Naive B cell (primary cell): ENCODE measurements around the gene HNF1B. TPM values are rescaled to one million over a fixed set of nuclear protein-coding genes. Genes with fewer than 3 reads are reported as not detected.

Experiments used
- ATAC-seq, 2 donors: fragments of 150-1000 bp; cut with Tn5 transposase; 2 replicates each; pipeline ENCODE4 v1.10.0; 2021; ENCODE audit warnings: low read depth in 2 of 2, mild to moderate bottlenecking in 2 of 2, moderate library complexity in 2 of 2
- DNase-seq: peaks from one replicate; pipeline ENCODE4 v3.0.0; 2022
- H3K27ac Mint-ChIP-seq, 6 donors: one replicate each; pipeline ENCODE4 v1.8.0; 2020 to 2022; ENCODE audit warnings: mild to moderate bottlenecking in 6 of 6, mixed read lengths in 6 of 6, moderate library complexity in 5 of 6, inconsistent platforms in 2 of 6
- H3K27me3 Mint-ChIP-seq, 3 donors: one replicate each; pipeline ENCODE4 v1.8.0; 2021 to 2022; ENCODE audit warnings: mixed read lengths in 3 of 3, mild to moderate bottlenecking in 1 of 3
- H3K36me3 Mint-ChIP-seq, 2 donors: one replicate each; pipeline ENCODE4 v1.8.0; 2020 to 2022; ENCODE audit warnings: mixed read lengths in 2 of 2, inconsistent platforms in 1 of 2, mild to moderate bottlenecking in 1 of 2
- H3K4me1 Mint-ChIP-seq, 3 donors: one replicate each; pipeline ENCODE4 v1.8.0; 2020 to 2022; ENCODE audit warnings: mixed read lengths in 3 of 3, inconsistent platforms in 1 of 3, mild to moderate bottlenecking in 1 of 3, moderate library complexity in 1 of 3
- H3K4me3 Mint-ChIP-seq, 8 donors: one replicate each; pipeline ENCODE4 v1.8.0; 2020 to 2022; ENCODE audit warnings: mild to moderate bottlenecking in 8 of 8, mixed read lengths in 8 of 8, moderate library complexity in 8 of 8, inconsistent platforms in 2 of 8
- H3K9me3 Mint-ChIP-seq, 7 donors: one replicate each; pipeline ENCODE4 v1.8.0; 2020 to 2022; ENCODE audit warnings: mixed read lengths in 7 of 7, mild to moderate bottlenecking in 5 of 7, inconsistent platforms in 2 of 7, moderate library complexity in 1 of 7
- polyA plus RNA-seq, 6 donors: library from polyadenylated mRNA; unstranded; fragments of 300-500 nt; fragmentation: Illumina TruSeq; gene quantifications; one replicate each; pipeline ENCODE4 v1.2.3, GENCODE V29; 2021; ENCODE audit warnings: low read depth in 6 of 6

HNF1B gene
- polyA plus RNA-seq, 6 donors from 2014 or later, result 0.09 TPM; not detected in 5

DNA sequence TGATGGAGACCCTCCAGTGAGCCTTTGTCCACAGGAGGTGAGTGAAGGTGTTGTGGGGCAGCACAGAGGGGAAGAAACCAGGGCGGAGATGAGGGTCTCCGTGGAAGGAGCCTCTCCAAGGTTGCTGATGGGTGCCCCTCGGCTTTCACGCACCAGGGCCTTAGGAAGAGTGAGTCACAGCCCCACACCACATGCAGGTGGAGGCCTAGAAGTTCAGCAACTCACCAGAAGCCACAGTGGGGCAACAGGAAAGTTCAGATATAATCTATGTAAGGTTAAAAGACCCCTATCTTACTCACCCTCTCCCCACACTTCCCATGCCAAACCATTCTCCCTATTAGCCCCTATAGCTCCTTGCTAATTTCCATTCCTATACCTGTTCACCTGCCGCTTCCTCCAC, 9.5 kb upstream of the HNF1B start:
- H3K36me3 Mint-ChIP-seq, result peaks cover 0 to 5% of the 10 kb centered on the region in 2 donors
- no peaks in the 10 kb centered on the region for H3K9me3 Mint-ChIP-seq
- ATAC-seq, result no peak
- no peaks in the 10 kb centered on the region for H3K4me1 Mint-ChIP-seq
- H3K4me3 Mint-ChIP-seq, result no peak overlapping the region
- DNase-seq, result no peak
- H3K27ac Mint-ChIP-seq, result no peak overlapping the region
- H3K27me3 Mint-ChIP-seq, result peaks cover 32 to 42% (median 37%) of the 10 kb centered on the region in 3 donors

- Mint-ChIP-seq H3K36me3 (no peaks in the 10 kb centered on the region), H3K9me3 (no peaks in the 10 kb centered on the region), H3K4me3 (no peak overlapping the region), H3K4me1 (no peaks in the 10 kb centered on the region), H3K27ac (no peak overlapping the region), H3K27me3 (peaks cover 34 to 37% (median 37%) of the 10 kb centered on the region in 3 donors)
- ATAC-seq (no peak), DNase-seq (no peak)
These were observed 7.6 kb upstream of the HNF1B start for GRCh38 chr17:37752482-37752881.

GRCh38 chr17:37750768-37751475, 6.1 kb upstream of the HNF1B start:
- Mint-ChIP-seq H3K9me3 (no peaks in the 10 kb centered on the region), H3K4me3 (peak overlapping the region in 1 of 8 donors; percentile 59), H3K27me3 (peaks cover 43 to 47% (median 46%) of the 10 kb centered on the region in 3 donors), H3K36me3 (no peaks in the 10 kb centered on the region), H3K4me1 (peaks cover 0 to 9% (median 6%) of the 10 kb centered on the region in 3 donors), H3K27ac (no peak overlapping the region)
- ATAC-seq, result no peak
- DNase-seq, result no peak

DNA sequence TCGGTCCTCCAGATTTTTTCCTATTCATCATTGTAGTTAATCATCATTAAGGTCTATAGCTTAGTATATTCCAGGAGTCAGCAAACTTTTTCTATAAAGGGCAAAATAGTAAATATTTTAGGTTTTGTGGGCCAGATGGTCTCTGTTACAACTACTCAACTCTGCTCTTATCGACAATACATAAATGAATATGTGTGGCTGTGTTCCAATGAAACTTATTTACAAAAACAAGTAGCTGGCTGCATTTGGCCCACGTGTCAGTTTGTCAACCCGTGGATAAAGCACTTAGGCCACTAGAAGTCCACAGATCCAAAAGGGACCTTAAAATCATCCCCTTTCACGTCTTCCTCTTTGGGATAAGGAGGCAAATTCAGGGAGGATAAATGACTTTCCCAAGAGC, 5.4 kb upstream of the HNF1B start:
- H3K9me3 Mint-ChIP-seq, result no peaks in the 10 kb centered on the region
- H3K36me3 Mint-ChIP-seq, result no peaks in the 10 kb centered on the region
- H3K27me3 Mint-ChIP-seq, result peaks cover 40 to 48% (median 47%) of the 10 kb centered on the region in 3 donors
- H3K4me1 Mint-ChIP-seq, result peaks cover 5 to 13% (median 12%) of the 10 kb centered on the region in 3 donors
- no peak overlapping the region for H3K4me3 Mint-ChIP-seq
- no peak overlapping the region for H3K27ac Mint-ChIP-seq
- DNase-seq, result no peak
- ATAC-seq, result no peak

DNA sequence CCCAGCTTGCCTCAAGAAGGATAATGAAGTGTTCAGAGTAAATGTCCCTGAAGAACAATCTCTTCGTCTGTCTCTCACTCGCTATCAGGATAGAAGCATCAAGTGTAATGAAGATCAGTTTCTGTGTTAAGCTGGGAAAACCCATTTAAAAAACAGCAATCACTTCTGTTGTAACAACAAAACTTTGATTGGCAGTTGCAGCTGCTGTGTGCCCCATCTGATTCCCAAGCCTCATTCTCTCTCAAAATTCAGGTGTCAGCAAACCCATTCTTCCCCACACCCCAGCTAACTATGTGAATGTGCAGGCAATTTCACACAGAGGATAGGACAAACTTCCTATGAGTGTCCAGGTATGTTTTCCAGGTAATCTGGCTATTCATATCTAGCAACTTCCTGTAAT, 2.4 kb upstream of the HNF1B start:
- Mint-ChIP-seq H3K27ac (no peak overlapping the region), H3K4me3 (no peak overlapping the region), H3K36me3 (no peaks in the 10 kb centered on the region), H3K27me3 (peaks cover 49 to 68% (median 61%) of the 10 kb centered on the region in 3 donors), H3K4me1 (peaks cover 28 to 32% (median 32%) of the 10 kb centered on the region in 3 donors), H3K9me3 (no peaks in the 10 kb centered on the region)
- ATAC-seq, result no peak
- no peak for DNase-seq

GRCh38 chr17:37746617-37747016, 1.8 kb upstream of the HNF1B start:
- Mint-ChIP-seq H3K27me3 (peaks cover 45 to 71% (median 63%) of the 10 kb centered on the region in 3 donors), H3K4me1 (peaks cover 31 to 38% (median 34%) of the 10 kb centered on the region in 3 donors), H3K27ac (no peak overlapping the region), H3K9me3 (no peaks in the 10 kb centered on the region), H3K36me3 (no peaks in the 10 kb centered on the region), H3K4me3 (peak overlapping the region in 1 of 8 donors; percentile 48)
- ATAC-seq, result no peak
- DNase-seq, result no peak

DNA sequence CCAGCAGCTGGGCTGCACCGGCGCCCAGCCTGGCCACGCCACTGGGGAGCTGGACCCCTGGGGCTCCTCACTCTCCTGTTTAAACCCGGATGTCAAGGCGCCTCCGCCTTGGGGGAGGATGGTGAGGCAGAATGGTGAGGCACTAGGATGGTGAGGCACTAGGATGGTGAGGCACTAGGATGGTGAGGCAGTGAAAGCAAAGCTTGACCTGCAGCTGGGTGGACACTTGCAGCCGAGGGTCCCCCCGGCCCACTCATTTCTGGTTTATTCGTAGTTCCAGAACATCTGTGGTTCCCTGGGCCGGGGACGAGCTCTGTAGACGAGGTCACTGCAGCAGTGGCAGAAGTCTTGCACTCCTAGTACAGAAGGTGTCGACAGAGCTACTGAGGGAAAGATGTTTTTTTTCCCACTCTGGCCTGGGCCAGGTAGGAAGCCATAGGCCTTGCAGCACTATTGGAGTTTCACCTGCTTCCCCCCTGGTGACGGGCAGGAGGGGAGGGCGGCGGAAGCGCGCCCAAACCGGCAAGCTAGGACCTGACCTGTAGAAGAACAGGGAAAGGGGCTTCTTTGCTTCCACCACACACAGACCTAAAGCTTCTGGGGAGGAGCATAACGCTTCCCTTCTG, 1.1 kb upstream of the HNF1B start:
- ATAC-seq (no peak), DNase-seq (no peak)
- Mint-ChIP-seq H3K9me3 (no peaks in the 10 kb centered on the region), H3K4me1 (peaks cover 34 to 43% (median 35%) of the 10 kb centered on the region in 3 donors), H3K27ac (peak overlapping the region in 3 of 6 donors; percentile 23 to 88 (median 80)), H3K27me3 (peaks cover 50 to 71% (median 70%) of the 10 kb centered on the region in 3 donors), H3K4me3 (peak overlapping the region in 5 of 8 donors; percentile 10 to 92 (median 87)), H3K36me3 (no peaks in the 10 kb centered on the region)

GRCh38 chr17:37744633-37744927, 279 bp downstream of the HNF1B start:
- peak overlapping the region in 1 of 6 donors; percentile 23 for H3K27ac Mint-ChIP-seq
- no peak for DNase-seq
- ATAC-seq, result no peak
- H3K36me3 Mint-ChIP-seq, result no peaks in the 10 kb centered on the region
- peaks cover 34 to 43% (median 35%) of the 10 kb centered on the region in 3 donors for H3K4me1 Mint-ChIP-seq
- peak overlapping the region; percentile 45 to 92 (median 86) for H3K4me3 Mint-ChIP-seq
- H3K9me3 Mint-ChIP-seq, result no peaks in the 10 kb centered on the region
- peaks cover 47 to 83% (median 72%) of the 10 kb centered on the region in 3 donors for H3K27me3 Mint-ChIP-seq

DNA sequence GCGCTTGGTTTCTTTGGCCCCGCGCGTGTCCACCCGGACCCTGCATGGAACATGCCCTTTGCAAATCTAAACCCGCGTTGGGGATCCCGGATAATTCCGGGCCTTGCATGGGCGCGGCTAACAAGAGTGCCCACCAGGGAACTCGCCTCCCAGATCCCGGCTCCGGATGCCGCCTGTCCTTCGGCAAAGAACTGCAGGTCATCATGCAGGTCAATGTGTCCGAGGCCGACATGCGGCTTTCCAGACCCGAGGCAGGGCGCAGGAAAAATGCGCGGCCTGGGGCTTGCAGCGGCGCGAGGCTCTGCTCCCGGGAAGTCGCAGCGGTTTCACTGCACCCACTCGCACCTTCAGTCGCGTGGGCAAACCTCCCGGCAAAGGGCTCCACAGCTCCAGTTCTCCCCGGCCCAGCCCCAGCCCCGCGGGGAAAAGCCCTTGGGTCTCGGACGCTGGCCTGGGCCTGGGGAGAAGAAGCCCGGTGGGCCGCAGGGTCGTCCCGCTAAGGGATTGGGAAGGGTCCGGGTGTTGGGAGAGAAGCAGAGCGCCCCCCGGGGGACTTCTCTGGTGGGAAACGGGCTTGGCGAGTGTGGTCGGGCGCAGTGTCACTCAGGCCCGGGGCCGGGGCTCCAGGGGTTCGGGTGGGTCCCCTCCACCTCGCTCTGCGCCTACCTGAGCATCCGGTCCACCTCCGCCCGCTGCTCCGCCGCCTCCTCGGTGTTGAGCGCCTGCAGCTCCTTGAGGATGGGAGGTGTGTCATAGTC, 805 bp downstream of the HNF1B start:
- no peaks in the 10 kb centered on the region for H3K36me3 Mint-ChIP-seq
- H3K27me3 Mint-ChIP-seq, result peaks cover 52 to 88% (median 74%) of the 10 kb centered on the region in 3 donors
- H3K4me1 Mint-ChIP-seq, result peaks cover 34 to 43% (median 35%) of the 10 kb centered on the region in 3 donors
- H3K9me3 Mint-ChIP-seq, result no peaks in the 10 kb centered on the region
- H3K4me3 Mint-ChIP-seq, result peak overlapping the region; percentile 73 to 92 (median 86)
- DNase-seq (peak; percentile 9), ATAC-seq (no peak)
- peak overlapping the region in 1 of 6 donors; percentile 23 for H3K27ac Mint-ChIP-seq

GRCh38 chr17:37743612-37743874, 1.3 kb downstream of the HNF1B start:
- Mint-ChIP-seq H3K36me3 (no peaks in the 10 kb centered on the region), H3K9me3 (no peaks in the 10 kb centered on the region), H3K27me3 (peaks cover 58 to 89% (median 74%) of the 10 kb centered on the region in 3 donors), H3K4me1 (peaks cover 34 to 43% (median 35%) of the 10 kb centered on the region in 3 donors), H3K4me3 (peak overlapping the region; percentile 73 to 86 (median 81)), H3K27ac (no peak overlapping the region)
- DNase-seq (peak; percentile 16), ATAC-seq (no peak)

GRCh38 chr17:37742762-37743611, 1.9 kb downstream of the HNF1B start:
- Mint-ChIP-seq H3K27me3 (peaks cover 60 to 89% (median 76%) of the 10 kb centered on the region in 3 donors), H3K4me1 (peaks cover 34 to 43% (median 35%) of the 10 kb centered on the region in 3 donors), H3K4me3 (peak overlapping the region; percentile 73 to 86 (median 81)), H3K9me3 (no peaks in the 10 kb centered on the region), H3K27ac (peak overlapping the region in 2 of 6 donors; percentile 63 to 75), H3K36me3 (no peaks in the 10 kb centered on the region)
- DNase-seq, result peak; percentile 20
- no peak for ATAC-seq

- no peak for DNase-seq
- no peak for ATAC-seq
- Mint-ChIP-seq H3K36me3 (no peaks in the 10 kb centered on the region), H3K4me3 (peak overlapping the region; percentile 55 to 85 (median 75)), H3K9me3 (no peaks in the 10 kb centered on the region), H3K27ac (no peak overlapping the region), H3K27me3 (peaks cover 55 to 87% (median 76%) of the 10 kb centered on the region in 3 donors), H3K4me1 (peaks cover 33 to 43% (median 35%) of the 10 kb centered on the region in 3 donors)
These were observed 2.6 kb downstream of the HNF1B start for GRCh38 chr17:37742116-37742761.
